NCI-H1105 treated with DMSO at 0.1 percent for 48 hours (cell line): Measurements from ENCODE around the gene PDE3A.
"Not testable (repeated sequence)": the region's sequence is repeated elsewhere in the genome, so short reads cannot be mapped to it uniquely, and the experiment has no call there.

ENCODE experiments used
- DNase-seq: peaks from one replicate; lab custom pipeline; 2025; lab: John Stamatoyannopoulos, UW

PDE3A gene

DNA sequence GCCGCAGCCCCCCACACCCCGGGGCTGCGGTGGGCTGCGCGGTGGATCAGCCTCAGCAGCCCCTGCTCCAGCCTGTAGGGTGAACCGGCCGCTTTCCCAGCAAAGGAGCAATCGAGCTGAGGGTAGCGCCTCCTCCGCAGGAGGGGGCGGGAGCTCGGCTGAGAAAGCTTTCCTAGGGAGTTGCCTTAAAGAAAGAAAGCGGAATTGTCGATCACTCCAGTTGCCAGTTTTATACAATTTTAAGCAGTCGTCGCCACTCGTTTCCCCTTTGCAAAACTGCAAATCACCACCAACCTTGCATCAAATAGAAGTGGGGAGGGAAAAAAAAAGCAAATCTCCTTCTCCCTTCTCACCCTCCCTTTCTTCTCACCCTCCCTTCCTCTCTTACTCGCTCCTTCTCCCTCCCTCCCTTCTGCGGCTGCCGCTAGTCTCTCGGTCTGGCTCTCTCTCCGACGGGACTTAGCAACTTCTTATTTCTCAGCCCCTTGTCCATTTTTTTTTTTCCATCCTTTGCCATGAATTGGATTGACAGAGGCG is at the start of gene PDE3A:
Gene PDE3A (plus strand): TSS at position 424 of the 537 bp plus-strand sequence. CDS start 748 bp downstream, outside the sequence.
- peak; percentile 45 for DNase-seq

DNA sequence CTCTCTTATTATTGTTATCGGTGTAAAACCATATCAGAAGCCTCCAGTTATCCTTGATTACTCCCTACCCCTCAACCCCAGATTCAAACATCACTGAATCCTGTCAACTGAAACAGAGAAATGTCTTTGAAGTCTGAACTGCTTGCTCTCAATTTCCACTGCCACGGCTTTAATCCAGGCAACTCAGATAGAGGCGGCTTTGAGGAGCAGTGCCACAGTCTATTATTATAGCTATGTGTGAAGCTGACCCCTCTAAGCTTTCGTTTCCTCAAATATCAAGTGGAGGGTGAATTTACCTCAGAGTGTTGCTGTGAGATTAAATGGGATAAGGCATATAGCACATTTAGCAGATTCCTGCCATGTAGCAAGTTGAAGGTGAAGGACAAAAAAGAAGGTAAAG is 49.0 kb upstream of the PDE3A start:
- no peak for DNase-seq

- DNase-seq: no peak
Measured at GRCh38 chr12:20320552-20320951, 47.8 kb upstream of the PDE3A start.

DNA sequence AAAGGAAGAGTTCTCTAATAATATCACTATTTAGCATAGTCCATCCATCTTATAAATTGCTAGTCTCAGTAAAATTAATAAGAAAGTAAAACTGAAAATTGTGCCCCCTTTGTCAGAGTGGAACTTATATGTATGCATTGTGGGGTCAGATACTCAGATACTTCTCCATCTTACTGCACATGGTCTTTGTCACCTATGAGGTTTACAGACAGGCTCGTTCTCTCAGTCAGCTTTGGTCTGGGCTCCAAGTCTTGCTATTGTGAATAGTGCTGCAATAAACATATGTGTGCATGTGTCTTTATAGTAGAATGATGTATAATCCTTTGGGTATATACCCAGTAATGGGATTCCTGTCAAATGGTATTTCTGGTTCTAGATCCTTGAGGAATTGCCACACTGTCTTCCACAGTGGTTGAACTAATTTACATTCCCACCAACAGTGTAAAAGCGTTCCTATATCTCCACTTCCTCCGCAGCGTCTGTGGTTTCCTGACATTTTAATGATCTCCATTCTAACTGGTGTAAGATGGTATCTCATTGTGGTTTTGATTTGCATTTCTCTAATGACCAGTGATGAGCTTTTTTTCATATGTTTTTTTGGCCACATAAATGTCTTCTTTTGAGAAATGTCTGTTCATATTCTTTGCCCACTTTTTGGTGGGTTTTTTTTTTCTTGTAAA is 37.4 kb upstream of the PDE3A start:
- DNase-seq: not testable (repeated sequence)

DNA sequence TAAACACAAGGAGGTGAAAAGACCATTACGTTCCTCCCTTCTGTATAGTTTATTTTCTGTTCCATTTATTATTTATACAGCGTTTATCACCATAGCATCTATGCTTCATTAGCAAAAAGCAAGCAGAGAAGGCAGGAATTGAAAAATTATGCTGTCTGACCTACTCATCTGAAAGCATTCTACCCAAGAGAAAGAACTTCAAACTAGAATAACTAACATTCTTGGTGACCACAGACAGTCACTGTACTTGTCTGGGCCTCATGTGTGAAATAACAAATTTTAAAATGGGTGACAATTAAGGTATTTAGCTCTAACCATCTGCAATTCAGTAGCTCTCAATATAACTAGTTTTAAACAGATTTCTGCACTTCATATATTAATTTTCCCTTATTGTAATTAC is 29.3 kb upstream of the PDE3A start:
- no peak for DNase-seq

DNA sequence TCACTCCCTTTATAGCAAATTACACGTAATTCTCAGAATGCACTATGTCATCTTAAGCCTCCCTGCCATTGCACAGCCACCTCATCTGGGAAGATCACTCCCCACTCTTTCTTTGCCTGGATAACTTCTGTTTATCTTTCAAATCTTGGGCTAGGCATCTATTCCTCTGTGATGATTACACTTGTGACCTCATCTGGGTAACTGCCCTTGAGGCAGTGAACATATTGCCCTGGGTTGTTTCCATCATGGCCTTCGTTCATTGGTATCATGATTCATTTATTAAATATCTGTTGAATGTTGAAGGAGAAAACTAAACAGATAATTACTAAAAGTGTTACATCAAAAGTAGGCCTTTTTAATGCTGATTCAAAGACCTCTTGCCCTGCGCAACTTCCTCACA is 26.2 kb upstream of the PDE3A start:
- DNase-seq: no peak

GRCh38 chr12:20345866-20346265 is 22.5 kb upstream of the PDE3A start:
- DNase-seq: no peak

- no peak for DNase-seq
Measured at GRCh38 chr12:20350026-20350425, 18.3 kb upstream of the PDE3A start.

GRCh38 chr12:20350495-20350894 is 17.8 kb upstream of the PDE3A start:
- DNase-seq: no peak

DNA sequence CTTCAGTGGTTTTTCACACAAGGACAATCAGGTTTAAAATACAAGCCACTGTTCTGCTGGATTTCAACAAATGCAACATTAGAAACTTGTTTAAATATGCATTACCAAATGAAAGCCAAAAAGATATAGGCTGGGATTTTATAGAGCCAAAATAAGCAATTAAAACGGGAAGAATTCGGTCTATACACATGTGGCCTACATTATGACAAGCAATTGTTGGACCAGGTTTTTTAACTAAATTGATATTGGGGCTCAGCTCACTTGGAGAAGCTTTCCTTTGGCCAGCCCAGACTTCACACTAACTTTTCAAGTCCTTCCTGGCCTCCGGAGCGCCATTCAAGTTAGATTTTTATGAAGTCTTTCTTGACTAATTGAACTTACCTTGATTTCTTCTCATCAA is 16.9 kb upstream of the PDE3A start:
- DNase-seq: no peak

DNA sequence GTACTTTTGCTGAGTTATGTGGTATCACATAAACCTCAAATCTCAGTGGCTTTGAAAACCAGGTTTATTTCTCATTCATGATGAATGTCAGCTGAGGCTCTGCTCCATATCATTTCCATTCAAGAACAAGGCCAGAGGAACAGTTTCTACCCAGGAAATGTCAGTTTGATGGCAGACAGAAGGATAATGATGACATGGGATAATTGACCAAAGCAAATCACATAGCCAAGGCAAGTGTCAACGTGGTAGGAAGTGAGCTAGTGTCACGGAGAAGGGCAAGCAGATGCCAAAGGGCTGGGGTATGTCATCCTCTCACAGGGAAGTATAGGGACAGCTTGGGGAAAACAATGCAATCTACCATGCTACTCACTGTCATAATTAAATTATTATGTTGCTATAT is 12.3 kb upstream of the PDE3A start:
- no peak for DNase-seq

- no peak for DNase-seq
Measured at GRCh38 chr12:20360407-20360806, 7.9 kb upstream of the PDE3A start.

- no peak for DNase-seq
Measured at GRCh38 chr12:20361416-20361815, 6.9 kb upstream of the PDE3A start.

GRCh38 chr12:20364501-20364900 is 3.8 kb upstream of the PDE3A start:
- DNase-seq: no peak

DNA sequence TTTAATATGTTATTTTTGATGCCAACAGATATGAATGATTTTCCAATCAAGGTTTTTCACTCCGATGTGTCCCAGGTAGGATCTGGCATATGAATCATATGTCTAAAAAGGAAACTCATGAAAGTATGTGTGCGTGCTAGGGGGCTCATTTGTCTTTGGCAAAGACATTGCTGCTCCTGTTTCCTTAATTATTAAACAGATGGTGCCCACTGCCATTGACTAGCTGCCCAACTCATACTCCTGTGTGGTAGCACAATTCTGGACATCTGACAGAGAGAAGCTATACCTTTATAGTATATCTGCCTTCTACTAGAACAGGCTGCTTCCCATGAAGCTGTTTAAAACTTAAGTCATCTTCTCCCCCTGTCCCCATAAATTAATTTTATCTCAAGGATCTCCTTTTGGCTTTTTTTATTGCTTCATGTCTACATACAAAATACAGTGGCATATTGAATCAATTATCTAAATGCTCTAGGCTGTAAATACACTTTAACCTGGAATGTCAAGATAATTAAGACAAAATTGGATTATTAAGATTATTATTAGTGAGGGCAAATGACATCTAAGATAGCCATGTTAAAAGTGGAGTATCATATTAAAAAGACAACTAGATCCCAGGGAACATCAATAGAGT is 1.4 kb upstream of the PDE3A start:
- DNase-seq: no peak

DNA sequence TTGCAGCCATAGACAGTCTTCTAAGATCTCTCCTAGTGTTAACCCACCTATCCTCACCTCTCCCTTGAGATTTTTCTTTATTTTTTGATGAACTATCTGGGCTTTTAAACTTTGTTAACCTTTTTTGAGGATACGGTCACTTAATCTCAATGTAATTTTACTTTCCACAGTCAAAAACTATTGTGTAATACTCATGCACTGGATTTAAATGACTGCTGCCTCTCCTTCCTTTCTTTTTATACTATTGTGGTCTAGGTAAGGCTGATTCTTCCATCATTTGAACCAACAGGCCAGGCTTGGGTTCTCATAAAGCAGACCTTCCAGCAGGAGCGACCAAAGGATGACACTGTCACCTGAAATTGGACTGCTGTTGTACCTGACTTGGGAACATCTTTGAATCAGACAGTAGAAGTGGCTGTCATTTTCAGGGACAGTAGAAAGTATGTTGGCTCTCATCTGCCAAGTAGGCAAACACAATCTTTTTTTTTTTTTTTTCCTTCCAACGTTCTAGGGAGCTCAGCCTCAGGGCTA is 689 bp upstream of the PDE3A start:
- DNase-seq: no peak

- peak; percentile 36 for DNase-seq
Measured at GRCh38 chr12:20368651-20369304, 441 bp downstream of the PDE3A start.

- DNase-seq: peak; percentile 61
Measured at GRCh38 chr12:20369305-20370013, 1.1 kb downstream of the PDE3A start.

- peak; percentile 13 for DNase-seq
Measured at GRCh38 chr12:20370014-20370386, 1.7 kb downstream of the PDE3A start.

DNA sequence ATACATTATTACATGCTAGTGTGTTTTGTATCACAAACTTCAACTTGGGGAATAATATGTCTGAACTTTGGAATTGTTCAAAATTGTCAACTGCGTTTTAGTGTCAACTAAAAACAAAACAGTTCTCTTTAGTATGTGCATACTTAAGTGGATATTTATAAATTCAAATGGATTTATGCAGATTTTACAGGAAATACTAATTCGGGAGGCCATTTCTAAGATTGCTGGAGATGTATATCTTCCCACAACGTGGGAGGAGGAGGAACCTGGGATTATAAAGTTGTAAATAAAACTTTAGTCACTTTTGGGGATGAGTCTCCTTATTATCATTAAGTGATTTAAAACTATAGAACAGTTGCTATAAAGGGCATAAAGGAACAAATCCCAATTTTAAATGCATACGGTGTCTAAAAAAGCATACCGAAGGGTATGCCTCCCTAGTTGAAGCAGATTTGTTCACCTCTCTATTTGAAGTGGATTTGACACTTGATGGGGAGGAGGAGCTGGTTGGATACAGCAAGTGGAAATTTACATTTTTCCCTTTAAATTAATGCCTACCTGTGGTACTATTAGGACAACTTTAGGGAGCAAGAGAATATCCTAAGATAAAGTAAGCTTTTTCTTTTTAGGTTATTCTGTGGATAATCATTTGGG is 2.7 kb downstream of the PDE3A start:
- DNase-seq: no peak

DNA sequence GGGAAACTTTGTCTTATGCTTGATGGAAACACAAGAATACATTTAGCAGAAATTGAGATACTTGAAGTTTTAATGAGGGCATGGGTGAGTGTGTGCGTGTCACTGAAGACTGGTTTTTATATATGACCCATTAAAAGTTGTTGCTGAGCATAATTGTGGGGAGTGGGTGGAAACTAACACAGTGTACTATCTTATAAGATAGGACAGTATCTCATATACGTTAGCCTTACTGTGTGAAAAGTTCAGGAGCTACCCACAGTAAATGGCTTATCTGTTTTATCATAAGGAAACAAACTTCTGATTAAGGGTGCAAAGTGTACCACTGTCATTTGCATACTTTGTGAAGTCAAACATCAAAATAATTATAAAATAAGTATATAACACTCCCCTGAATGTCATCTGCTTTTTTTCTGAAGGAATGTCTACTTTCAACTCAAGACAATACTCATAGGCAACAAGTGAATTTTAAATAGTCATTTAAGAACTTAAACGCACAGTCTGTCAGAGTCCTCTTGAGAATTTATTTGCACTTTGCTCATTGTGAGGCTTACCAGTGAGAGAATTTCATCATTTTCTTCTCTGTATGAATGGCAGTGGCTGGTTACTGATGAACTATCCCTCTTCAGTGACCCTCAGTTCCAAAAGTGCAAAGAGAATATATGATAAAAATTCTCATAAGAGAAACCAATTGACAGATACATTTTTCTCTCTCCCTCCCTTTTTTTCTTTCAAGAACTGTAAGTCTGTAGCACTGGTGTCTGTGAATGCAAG is 4.2 kb downstream of the PDE3A start:
- DNase-seq: no peak
